DOHH2 (cell line): ENCODE measurements around the gene AHRR.
"Not testable (repeated sequence)": the region's sequence is repeated elsewhere in the genome, so short reads cannot be mapped to it uniquely, and the experiment has no call there.

Experiments used
- H3F3A ChIP-seq: fragments of 200-600 bp; sonication (generic), shearing (Covaris generic); 2 replicates; pipeline ENCODE4 v1.6.0; 2016; ENCODE audit warnings: antibody characterized with exemption, mild to moderate bottlenecking; ENCODE audit not compliant: control insufficient read depth, insufficient read depth
- H3K27ac ChIP-seq: fragments of 200-600 bp; sonication (generic); 2 replicates; pipeline ENCODE4 v1.5.1; 2014; ENCODE audit warnings: low read depth, mild to moderate bottlenecking, low read length, moderate library complexity
- H3K27me3 ChIP-seq: fragments of 200-600 bp; sonication (generic); 2 replicates; pipeline ENCODE4 v1.6.1; 2014; ENCODE audit warnings: mild to moderate bottlenecking, low read length, mixed read lengths; ENCODE audit not compliant: control insufficient read depth
- H3K36me3 ChIP-seq: fragments of 200-600 bp; sonication (generic); 2 replicates; pipeline ENCODE4 v1.6.1; 2014; ENCODE audit warnings: mild to moderate bottlenecking, low read length, moderate library complexity, mixed read lengths; ENCODE audit not compliant: control insufficient read depth
- H3K4me1 ChIP-seq: fragments of 200-600 bp; sonication (generic); 2 replicates; pipeline ENCODE4 v1.6.1; 2014; ENCODE audit warnings: mild to moderate bottlenecking, low read length, mixed read lengths; ENCODE audit not compliant: control insufficient read depth
- H3K4me2 ChIP-seq: fragments of 200-600 bp; sonication (generic); 2 replicates; pipeline ENCODE4 v1.6.0; 2014; ENCODE audit warnings: mild to moderate bottlenecking, low read length, moderate library complexity
- H3K4me3 ChIP-seq: fragments of 200-600 bp; sonication (generic); 2 replicates; pipeline ENCODE4 v1.5.1; 2014; ENCODE audit warnings: mild to moderate bottlenecking, low read length, mixed read lengths
- H3K79me2 ChIP-seq: fragments of 200-600 bp; sonication (generic); 2 replicates; pipeline ENCODE4 v1.6.1; 2014; ENCODE audit warnings: mild to moderate bottlenecking, low read length, mixed read lengths; ENCODE audit not compliant: control insufficient read depth
- H3K9me2 ChIP-seq: fragments of 200-600 bp; sonication (generic); replicated peaks from 2 replicates; pipeline ENCODE4 v1.6.1; 2014; ENCODE audit warnings: mild to moderate bottlenecking, low read length, mixed read lengths; ENCODE audit not compliant: control insufficient read depth
- H3K9me3 ChIP-seq: fragments of 200-600 bp; sonication (generic); 2 replicates; pipeline ENCODE4 v1.6.1; 2014; ENCODE audit warnings: antibody characterized with exemption, low read length, mixed read lengths; ENCODE audit not compliant: control insufficient read depth, insufficient read depth
- H4K20me1 ChIP-seq: fragments of 200-600 bp; sonication (generic); 2 replicates; pipeline ENCODE4 v1.6.0; 2014; ENCODE audit warnings: low read depth, mild to moderate bottlenecking, antibody characterized with exemption, low read length, moderate library complexity; ENCODE audit not compliant: control insufficient read depth, insufficient read depth
- CTCF ChIP-seq: fragments of 200-600 bp; sonication (generic); IDR thresholded peaks from one replicate; pipeline ENCODE4 v1.5.1; 2014; ENCODE audit warnings: antibody characterized with exemption, mild to moderate bottlenecking, low read depth, low read length; ENCODE audit not compliant: poor library complexity, severe bottlenecking
- EZH2phosphoT487 ChIP-seq: fragments of 200-600 bp; sonication (generic); IDR thresholded peaks from 2 replicates; pipeline ENCODE4 v1.6.1; 2017; ENCODE audit warnings: borderline replicate concordance, mild to moderate bottlenecking, antibody characterized with exemption, low read length, moderate library complexity, mixed read lengths

AHRR gene

GRCh38 chr5:307794-308579 is 13.5 kb upstream of the AHRR start:
- Histone ChIP-seq H4K20me1 (no peaks in the 10 kb centered on the region), H3K79me2 (peaks cover 17% of the 10 kb centered on the region), H3K27ac (no peak overlapping the region), H3K4me2 (no peak overlapping the region), H3K9me2 (no peaks in the 10 kb centered on the region), H3K4me1 (no peaks in the 10 kb centered on the region), H3F3A (no peaks in the 10 kb centered on the region), H3K27me3 (no peaks in the 10 kb centered on the region), H3K36me3 (peaks cover 23% of the 10 kb centered on the region), H3K4me3 (no peak overlapping the region), H3K9me3 (no peaks in the 10 kb centered on the region)
- TF ChIP-seq EZH2phosphoT487 (no peak), CTCF (no peak)

- Histone ChIP-seq H3K79me2 (peaks cover 17% of the 10 kb centered on the region), H4K20me1 (no peaks in the 10 kb centered on the region), H3K36me3 (peaks cover 23% of the 10 kb centered on the region), H3K27me3 (no peaks in the 10 kb centered on the region), H3K4me2 (no peak overlapping the region), H3F3A (no peaks in the 10 kb centered on the region), H3K9me2 (no peaks in the 10 kb centered on the region), H3K4me1 (no peaks in the 10 kb centered on the region), H3K9me3 (no peaks in the 10 kb centered on the region), H3K27ac (no peak overlapping the region), H3K4me3 (no peak overlapping the region)
- no peak for TF ChIP-seq CTCF
- no peak for TF ChIP-seq EZH2phosphoT487
These were observed 12.7 kb upstream of the AHRR start for GRCh38 chr5:308672-309271.

- not testable (repeated sequence) for H3K27ac ChIP-seq, H3K27me3 ChIP-seq, H3K4me2 ChIP-seq, H3K4me1 ChIP-seq, H3K4me3 ChIP-seq, H4K20me1 ChIP-seq, H3K9me2 ChIP-seq, H3K9me3 ChIP-seq, H3F3A ChIP-seq
- H3K79me2 ChIP-seq, result peaks cover 17% of the 10 kb centered on the region
- peaks cover 31% of the 10 kb centered on the region for H3K36me3 ChIP-seq
These were observed 11.7 kb upstream of the AHRR start for GRCh38 chr5:309831-310230.

- peaks cover 10% of the 10 kb centered on the region for H3K4me1 ChIP-seq
- H3F3A ChIP-seq, result no peaks in the 10 kb centered on the region
- H3K27me3 ChIP-seq, result no peaks in the 10 kb centered on the region
- H3K4me2 ChIP-seq, result no peak overlapping the region
- no peak for TF ChIP-seq CTCF
- TF ChIP-seq EZH2phosphoT487, result no peak
- H3K79me2 ChIP-seq, result peaks cover 17% of the 10 kb centered on the region
- no peaks in the 10 kb centered on the region for H3K9me3 ChIP-seq
- peaks cover 35% of the 10 kb centered on the region for H3K36me3 ChIP-seq
- H3K4me3 ChIP-seq, result no peak overlapping the region
- H3K9me2 ChIP-seq, result no peaks in the 10 kb centered on the region
- H3K27ac ChIP-seq, result no peak overlapping the region
- no peaks in the 10 kb centered on the region for H4K20me1 ChIP-seq
These were observed 11.0 kb upstream of the AHRR start for GRCh38 chr5:310516-310915.
